Motor neuron (in vitro differentiated cells): Measurements from ENCODE around the gene ZNF8. TPM values are rescaled to one million over a fixed set of nuclear protein-coding genes. Genes with fewer than 3 reads are reported as not detected.
A peak's percentile ranks its signal among the peaks of the same experiment; 100 is the strongest.

Experiments
- ATAC-seq, 8 experiments: fragments of 200-7000 bp; cut with Tn5 transposase; replicated peaks in 6 of 8; 2 replicates each; pipeline ENCODE4 v1.8.0; 2021; ENCODE audit warnings: mild to moderate bottlenecking in 8 of 8, moderate library complexity in 8 of 8
- H3K27ac ChIP-seq, 2 donors: fragments of 250-450 bp; sonication (Bioruptor Pico); 2 replicates each; pipeline ENCODE4 v1.9.0; 2021; ENCODE audit warnings: antibody characterized with exemption in 2 of 2, mild to moderate bottlenecking in 2 of 2, moderate library complexity in 1 of 2
- H3K4me1 ChIP-seq, 2 donors: fragments of 250-450 bp; sonication (Bioruptor Pico); replicated peaks in 1 of 2; 2 replicates each; pipeline ENCODE4 v1.6.1; 2021; ENCODE audit warnings: antibody characterized with exemption in 2 of 2, mild to moderate bottlenecking in 2 of 2, moderate library complexity in 1 of 2
- H3K4me3 ChIP-seq, 5 donors: fragments of 250-450 bp; sonication (Bioruptor Pico); 2 replicates each; pipeline ENCODE4 v1.9.0; 2021; ENCODE audit warnings: antibody characterized with exemption in 5 of 5, mild to moderate bottlenecking in 5 of 5, moderate library complexity in 4 of 5
- WGBS, 10 experiments: fragments of 450-650 bp; shearing (Covaris generic); methylation state at CpG; one replicate each; pipeline ENCODE4 v1.0.0; 2022; 5-methylcytosine and 5-hydroxymethylcytosine counted together
- in situ Hi-C, 9 experiments: fragments of 400-800 bp; cut with MboI; loops; one replicate each; pipeline ENCODE4 v1.15.0; 2021; ENCODE audit warnings: low sequenced_read_pairs in 9 of 9, low pct_unique_long_range_greater_than_20kb in 2 of 9; ENCODE audit not compliant: unreplicated experiment in 9 of 9
- total RNA-seq, 8 experiments: library from RNA; unstranded; fragments of 300-600 nt; gene quantifications; 2 replicates each; pipeline versions ENCODE4 v1.2.3 to v1.2.4, GENCODE V29; 2022

Gene ZNF8
- total RNA-seq, 8 experiments from 2014 or later: 5.7 to 15.7 (median 10.6) TPM

DNA sequence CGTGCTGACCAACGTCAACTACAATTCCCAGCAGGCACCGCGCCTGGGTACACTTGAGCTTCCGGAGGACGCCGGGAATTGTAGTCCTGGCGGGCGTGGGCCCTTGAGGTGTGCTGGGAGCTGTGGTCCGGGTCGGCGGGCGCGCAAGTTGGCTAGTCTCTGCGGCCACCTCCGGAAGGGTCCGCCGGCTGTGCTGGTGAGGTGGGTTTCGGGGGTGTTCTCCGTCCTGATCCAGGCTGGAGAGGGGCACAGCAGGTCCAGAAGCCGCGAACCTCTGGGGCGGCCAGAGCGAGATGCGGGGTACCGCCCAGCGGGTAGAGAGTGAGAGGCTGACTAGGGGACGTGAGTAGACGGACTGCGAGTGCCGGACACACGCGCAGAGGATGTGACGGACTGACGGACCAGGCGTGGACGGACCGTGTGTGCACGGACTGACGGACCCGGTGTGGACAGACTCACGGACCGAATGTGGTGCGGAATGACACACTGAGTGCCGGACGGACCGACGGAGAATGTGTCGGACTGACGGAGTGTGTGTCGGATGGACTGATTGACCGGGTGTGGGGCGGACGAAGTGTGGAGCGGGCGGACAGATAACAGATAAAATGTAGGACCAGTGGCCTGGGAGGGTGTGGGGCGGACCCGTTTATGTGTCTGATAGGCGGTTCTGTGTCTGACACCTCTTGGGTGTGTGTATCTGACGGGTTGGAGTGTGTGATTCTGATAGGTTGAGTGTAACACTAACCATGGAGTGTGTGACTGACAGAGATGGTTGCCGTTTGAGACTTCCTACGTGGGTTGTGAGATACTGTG, 48.4 kb downstream of the ZNF8 start, which contains the start of gene ZSCAN22:
Gene ZSCAN22, plus strand, starts transcription at position 81 of the 813 bp plus-strand sequence. CDS start 7,809 bp downstream, outside the sequence.
- in situ Hi-C loops: no loop called here
- peak; percentile 86 to 96 (median 94) for ATAC-seq
- H3K4me1 ChIP-seq: peaks cover 14 to 21% of the 10 kb centered on the region in 2 donors
- 0 to 2% (median 0%) methylated on average over 1 to 17 of the region's 62 CpGs; no CpG with 5 or more reads in 2 of the 10 experiments for WGBS, 10 experiments
- peak within 1 kb of the TSS; percentile 60 to 94 (median 65) for H3K4me3 ChIP-seq
- peak within 1 kb of the TSS; percentile 73 to 80 for H3K27ac ChIP-seq

DNA sequence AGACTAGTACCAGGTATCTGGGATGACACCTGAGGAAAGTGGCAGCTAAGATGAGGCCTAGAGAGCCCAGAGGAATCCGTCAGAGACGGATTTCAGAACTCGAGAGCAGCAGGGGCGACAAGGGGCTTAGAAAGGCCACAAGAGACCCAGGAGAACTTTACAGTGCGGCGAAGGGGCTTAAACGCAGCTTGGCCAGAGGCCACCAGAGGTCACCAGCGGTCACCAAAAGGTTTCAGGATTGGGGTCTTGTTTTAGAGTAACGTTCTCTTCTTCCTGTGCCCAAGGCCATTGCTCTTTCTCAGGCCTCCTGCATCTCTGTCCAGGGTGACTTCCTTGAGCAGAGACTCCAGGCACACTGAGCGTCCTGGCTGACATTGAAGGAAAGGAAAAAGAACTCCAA, 50.2 kb downstream of the ZNF8 start:
- Histone ChIP-seq H3K4me1 (peaks cover 14 to 21% of the 10 kb centered on the region in 2 donors), H3K27ac (no peak overlapping the region), H3K4me3 (no peak overlapping the region)
- no peak for ATAC-seq
- 18 to 100% (median 33%) methylated on average over 1 to 7 of the region's 10 CpGs; no CpG with 5 or more reads in 4 of the 10 experiments for WGBS, 10 experiments
- in situ Hi-C loops: no loop called here

DNA sequence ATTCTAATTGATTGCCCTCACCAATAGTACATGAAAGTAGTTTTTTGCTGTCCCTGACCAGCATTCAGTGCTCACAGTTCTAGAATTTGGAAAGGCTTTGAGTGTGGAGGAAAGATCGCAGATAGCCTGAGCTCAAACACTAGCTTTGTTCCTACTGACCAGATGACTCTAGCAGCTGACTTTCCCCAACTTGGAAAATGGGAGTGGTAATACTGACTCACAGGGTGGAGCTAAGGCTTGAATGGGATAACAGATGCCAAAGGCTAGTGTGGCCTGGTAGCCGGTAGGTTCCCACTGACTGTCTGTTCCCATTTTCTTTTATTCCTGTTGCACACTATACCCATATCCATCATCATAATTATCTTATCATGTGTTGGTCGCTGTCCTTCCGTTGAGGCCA, 51.7 kb downstream of the ZNF8 start:
- in situ Hi-C loops: no loop called here
- Histone ChIP-seq H3K4me1 (peaks cover 12 to 18% of the 10 kb centered on the region in 2 donors), H3K27ac (no peak overlapping the region), H3K4me3 (no peak overlapping the region)
- 0 to 82% (median 80%) methylated on average over 2 to 4 of the region's 4 CpGs; no CpG with 5 or more reads in 3 of the 10 experiments for WGBS, 10 experiments
- peak in 2 of 8 experiments; percentile 16 to 27 for ATAC-seq

DNA sequence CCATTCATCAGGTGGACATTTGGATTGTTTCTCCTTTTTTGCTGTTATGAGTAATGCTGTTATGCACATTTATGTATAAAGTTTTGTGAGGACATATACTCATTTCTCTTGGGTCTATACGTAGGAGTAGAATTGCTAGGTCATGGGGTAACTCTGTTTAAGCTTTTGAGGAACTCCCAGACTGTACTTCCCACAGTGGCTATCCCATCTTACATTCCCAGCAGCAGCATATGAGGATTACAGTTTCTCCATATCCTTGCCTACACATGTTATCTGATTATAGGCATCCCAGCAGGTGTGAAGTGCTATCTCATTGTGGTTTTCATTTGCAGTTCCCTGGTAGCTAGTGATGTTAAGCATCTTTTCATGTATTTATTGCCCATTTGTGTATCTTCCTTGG, 53.9 kb downstream of the ZNF8 start:
- in situ Hi-C loops: no loop called here

DNA sequence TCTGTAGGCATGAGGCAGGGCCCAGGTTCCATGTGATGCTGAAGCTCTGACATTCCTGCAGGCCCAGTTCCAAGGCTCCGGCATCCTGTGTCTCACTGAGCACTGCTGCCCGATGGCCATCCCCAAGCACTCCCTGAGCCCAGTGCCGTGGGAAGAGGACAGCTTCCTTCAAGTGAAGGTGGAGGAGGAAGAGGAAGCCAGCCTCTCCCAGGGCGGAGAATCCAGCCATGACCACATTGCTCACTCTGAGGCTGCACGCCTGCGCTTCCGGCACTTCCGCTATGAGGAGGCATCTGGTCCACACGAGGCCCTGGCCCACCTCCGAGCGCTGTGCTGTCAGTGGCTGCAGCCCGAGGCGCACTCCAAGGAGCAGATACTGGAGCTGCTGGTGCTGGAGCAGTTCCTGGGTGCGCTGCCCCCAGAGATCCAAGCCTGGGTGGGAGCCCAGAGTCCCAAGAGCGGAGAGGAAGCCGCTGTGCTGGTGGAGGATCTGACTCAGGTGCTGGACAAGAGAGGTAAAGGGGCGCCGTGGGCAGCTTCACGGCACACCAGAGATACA, 56.0 kb downstream of the ZNF8 start:
- Histone ChIP-seq H3K27ac (no peak overlapping the region), H3K4me3 (no peak overlapping the region), H3K4me1 (no peaks in the 10 kb centered on the region)
- 70 to 95% (median 93%) methylated on average over 2 to 12 of the region's 19 CpGs; no CpG with 5 or more reads in 3 of the 10 experiments for WGBS, 10 experiments
- in situ Hi-C loops: no loop called here
- ATAC-seq: no peak

More for the DNA sequence above, 53.9 kb downstream of the ZNF8 start:
- ATAC-seq: no peak
- H3K27ac ChIP-seq: no peak overlapping the region
- WGBS, 10 experiments: 33 to 100% (median 90%) methylated on average over 1 of the region's 1 CpG; no CpG with 5 or more reads in 4 of the 10 experiments
- H3K4me1 ChIP-seq: peaks cover 4 to 11% of the 10 kb centered on the region in 2 donors
- H3K4me3 ChIP-seq: no peak overlapping the region

DNA sequence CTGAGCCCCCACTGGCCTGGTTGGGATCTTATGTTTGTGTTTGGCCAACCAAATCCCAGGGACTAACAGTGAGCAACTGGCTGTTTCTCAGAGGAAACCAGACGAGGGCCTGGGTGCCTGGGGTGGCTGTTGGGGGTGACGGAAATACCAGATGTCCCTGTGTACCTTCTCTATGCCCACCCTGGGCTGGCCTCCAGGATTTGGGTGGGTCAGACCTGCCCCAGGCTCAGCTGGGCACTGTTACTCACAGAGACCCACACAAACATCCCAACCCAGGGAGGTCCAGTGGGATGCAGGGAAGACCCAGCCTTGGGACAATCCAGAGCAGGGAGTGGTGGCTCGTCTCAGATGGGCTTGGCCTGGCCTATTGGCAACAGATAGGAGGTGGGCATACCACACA, 56.9 kb downstream of the ZNF8 start:
- H3K4me3 ChIP-seq: no peak overlapping the region
- in situ Hi-C loops: no loop called here
- no peak for ATAC-seq
- H3K27ac ChIP-seq: no peak overlapping the region
- 20 to 100% (median 86%) methylated on average over 1 to 2 of the region's 3 CpGs; no CpG with 5 or more reads in 6 of the 10 experiments for WGBS, 10 experiments
- no peaks in the 10 kb centered on the region for H3K4me1 ChIP-seq

DNA sequence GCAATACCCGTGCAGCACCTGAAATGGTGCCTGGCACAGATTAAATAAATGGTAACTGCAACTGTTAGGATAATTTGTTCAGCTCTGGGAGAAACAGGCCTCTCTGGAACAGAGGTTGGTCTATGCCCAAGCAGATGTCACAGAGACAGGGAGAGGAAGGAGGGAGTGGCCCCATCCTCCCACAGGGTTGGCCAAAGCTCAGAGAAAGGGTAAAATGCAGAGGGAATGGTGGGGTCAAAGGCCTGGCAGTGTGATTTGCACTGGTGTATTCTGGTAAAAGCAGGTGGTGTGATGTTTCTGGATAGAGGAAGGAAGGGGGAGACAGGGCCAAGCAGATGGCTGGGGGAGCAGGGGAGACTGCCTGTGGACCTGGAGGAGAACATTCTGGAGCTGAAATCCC, 57.5 kb downstream of the ZNF8 start:
- no peak for ATAC-seq
- WGBS, 10 experiments: 83 to 100% (median 100%) methylated on average over 1 of the region's 1 CpG; no CpG with 5 or more reads in 5 of the 10 experiments
- in situ Hi-C loops: no loop called here
- Histone ChIP-seq H3K4me1 (no peaks in the 10 kb centered on the region), H3K4me3 (no peak overlapping the region), H3K27ac (no peak overlapping the region)

DNA sequence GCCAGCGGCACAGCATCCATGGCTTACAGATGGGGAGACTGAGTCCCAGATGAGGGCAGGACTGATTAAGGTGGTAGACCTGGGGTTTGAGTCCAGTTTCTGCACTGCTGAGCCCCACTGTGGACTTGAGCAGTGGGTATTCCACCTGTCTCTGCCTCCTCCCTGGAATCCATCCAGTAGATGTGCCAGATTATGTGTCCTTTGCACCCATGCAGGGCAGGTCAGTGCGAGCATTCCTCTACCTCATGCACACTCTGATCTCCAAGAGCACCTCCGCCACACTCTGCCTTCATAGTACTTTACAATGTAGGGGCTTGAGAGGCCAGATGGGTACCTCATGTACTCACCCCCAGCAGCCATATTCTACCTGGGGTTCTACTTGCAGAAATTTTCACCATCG, 58.1 kb downstream of the ZNF8 start:
- H3K4me1 ChIP-seq: no peaks in the 10 kb centered on the region
- 72 to 100% (median 100%) methylated on average over 1 to 2 of the region's 4 CpGs; no CpG with 5 or more reads in 4 of the 10 experiments for WGBS, 10 experiments
- in situ Hi-C loops: no loop called here
- H3K4me3 ChIP-seq: no peak overlapping the region
- no peak for ATAC-seq
- no peak overlapping the region for H3K27ac ChIP-seq

DNA sequence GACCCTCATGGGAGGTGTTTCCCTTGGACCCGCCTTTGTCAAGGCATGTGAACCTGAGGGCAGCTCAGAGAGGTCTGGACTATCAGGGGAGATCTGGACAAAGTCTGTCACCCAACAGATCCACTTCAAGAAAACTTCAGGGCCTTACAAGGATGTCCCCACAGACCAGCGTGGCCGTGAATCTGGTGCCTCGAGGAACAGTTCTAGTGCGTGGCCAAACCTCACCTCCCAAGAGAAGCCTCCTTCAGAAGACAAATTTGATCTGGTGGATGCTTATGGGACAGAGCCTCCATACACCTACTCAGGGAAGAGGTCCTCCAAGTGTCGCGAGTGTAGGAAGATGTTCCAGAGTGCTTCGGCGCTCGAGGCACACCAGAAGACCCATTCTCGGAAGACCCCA, 59.6 kb downstream of the ZNF8 start:
- in situ Hi-C loops: no loop called here
- no peak overlapping the region for H3K27ac ChIP-seq
- peak in 4 of 8 experiments; percentile 1 to 12 (median 4) for ATAC-seq
- no peak overlapping the region for H3K4me3 ChIP-seq
- WGBS, 10 experiments: 90 to 100% (median 96%) methylated on average over 1 to 4 of the region's 11 CpGs; no CpG with 5 or more reads in 6 of the 10 experiments
- H3K4me1 ChIP-seq: no peaks in the 10 kb centered on the region

DNA sequence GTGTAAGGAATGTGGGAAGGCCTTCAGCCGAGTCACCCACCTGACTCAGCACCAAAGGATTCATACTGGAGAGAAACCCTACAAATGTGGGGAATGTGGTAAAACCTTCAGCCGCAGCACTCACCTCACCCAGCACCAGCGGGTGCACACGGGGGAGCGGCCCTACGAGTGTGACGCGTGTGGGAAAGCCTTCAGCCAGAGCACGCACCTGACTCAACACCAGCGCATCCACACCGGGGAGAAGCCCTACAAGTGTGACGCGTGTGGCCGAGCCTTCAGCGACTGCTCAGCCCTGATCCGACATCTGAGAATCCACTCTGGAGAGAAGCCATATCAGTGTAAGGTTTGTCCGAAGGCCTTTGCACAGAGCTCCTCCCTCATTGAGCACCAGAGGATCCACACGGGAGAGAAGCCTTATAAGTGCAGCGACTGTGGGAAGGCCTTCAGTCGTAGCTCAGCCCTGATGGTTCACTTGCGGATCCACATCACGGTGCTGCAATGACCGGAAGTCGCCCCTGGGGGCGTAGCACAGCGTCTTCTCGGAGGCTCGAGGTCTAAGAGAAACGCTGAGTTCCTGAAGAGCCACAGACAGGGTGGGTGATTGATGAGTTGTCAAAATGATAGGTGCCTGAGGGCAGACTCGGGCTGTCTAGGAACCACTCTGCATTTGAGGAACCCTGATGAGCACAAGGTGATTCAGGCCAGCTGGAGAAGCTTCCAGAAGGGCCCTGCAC, 60.2 kb downstream of the ZNF8 start:
- 40 to 96% (median 89%) methylated on average over 1 to 11 of the region's 30 CpGs; no CpG with 5 or more reads in 5 of the 10 experiments for WGBS, 10 experiments
- in situ Hi-C loops: no loop called here
- H3K4me3 ChIP-seq: no peak overlapping the region
- no peaks in the 10 kb centered on the region for H3K4me1 ChIP-seq
- peak in 5 of 8 experiments; percentile 32 to 57 (median 53) for ATAC-seq
- H3K27ac ChIP-seq: no peak overlapping the region

DNA sequence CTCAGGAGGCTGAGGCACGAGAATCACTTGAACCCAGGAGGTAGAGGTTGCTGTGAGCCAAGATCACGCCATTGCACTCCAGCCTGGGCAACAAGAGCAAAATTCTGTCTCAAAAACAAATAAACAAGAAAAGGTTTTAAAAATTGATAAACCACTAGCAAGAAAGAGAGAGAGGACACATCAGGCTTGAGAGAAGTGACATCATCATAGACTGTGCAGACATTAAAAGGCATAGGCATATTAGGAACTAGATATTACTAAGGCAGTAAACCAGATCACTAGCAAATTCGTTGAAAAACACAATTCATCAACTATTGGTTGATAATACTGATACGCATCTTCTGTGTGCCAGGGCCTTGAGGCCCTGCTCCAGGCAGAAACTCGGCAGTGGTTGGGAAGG, 66.8 kb downstream of the ZNF8 start:
- Histone ChIP-seq H3K27ac (no peak overlapping the region), H3K4me3 (peak overlapping the region in 1 of 5 donors; percentile 83), H3K4me1 (peaks cover 5 to 9% of the 10 kb centered on the region in 2 donors)
- 0 to 100% (median 70%) methylated on average over 1 to 4 of the region's 5 CpGs; no CpG with 5 or more reads in 2 of the 10 experiments for WGBS, 10 experiments
- in situ Hi-C loops: no loop called here
- no peak for ATAC-seq

DNA sequence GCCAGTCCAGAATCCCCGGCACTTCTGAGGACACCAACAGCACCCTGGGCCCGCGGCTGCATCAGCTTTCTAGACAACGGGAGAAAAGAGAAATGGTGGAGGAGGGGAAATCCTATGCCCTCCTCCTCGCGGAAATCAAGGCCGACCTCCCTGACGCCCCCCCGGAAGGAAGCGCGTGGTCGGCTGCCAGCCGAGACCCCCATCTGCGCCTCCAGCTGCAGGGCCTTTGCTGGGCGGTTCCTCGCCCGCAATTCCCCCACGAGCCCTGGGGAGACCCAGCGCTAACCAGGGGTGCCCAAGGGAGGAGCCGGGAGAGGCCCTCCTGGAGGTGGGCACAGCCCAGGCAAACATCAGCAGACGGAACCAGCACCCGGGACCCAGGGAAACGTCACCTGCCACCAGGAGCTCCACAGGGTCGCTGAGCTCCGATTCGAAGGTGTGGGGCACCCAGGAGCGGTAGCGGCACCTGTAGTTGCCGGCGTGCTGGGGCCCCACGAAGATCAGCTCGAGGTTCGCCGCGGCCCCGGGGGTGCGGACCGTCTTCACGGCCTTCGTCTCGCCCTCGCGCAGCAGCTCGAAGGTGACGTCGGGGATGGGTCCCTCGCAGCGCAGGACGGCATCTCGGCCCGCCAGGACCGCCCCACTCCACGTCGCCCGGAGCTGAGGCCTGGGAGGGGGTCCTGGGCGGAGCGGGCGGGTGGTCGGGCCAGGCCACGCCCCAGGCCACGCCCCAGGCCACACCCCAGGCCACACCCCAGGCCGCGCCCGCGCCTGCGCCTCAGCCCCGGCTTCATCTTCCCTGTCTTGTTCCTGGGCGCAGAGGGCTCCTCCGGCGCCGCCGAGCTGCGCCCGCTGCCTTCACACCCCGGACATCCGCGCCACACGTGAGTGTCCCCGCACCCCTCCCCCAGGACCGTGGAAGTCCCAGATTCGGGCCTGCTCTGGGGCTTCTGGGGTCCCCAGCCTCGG, 68.5 kb downstream of the ZNF8 start:
- peak overlapping the region; percentile 55 to 92 (median 67) for H3K4me3 ChIP-seq
- in situ Hi-C loops: no loop called here
- peak; percentile 44 to 93 (median 92) for ATAC-seq
- peaks cover 5 to 9% of the 10 kb centered on the region in 2 donors for H3K4me1 ChIP-seq
- WGBS, 10 experiments: 0 to 13% (median 3%) methylated on average over 1 to 10 of the region's 82 CpGs; no CpG with 5 or more reads in 4 of the 10 experiments
- peak overlapping the region; percentile 75 to 94 for H3K27ac ChIP-seq
